GM12875 (cell line): ENCODE measurements around the gene KRTAP19-3.
"Not testable (repeated sequence)": the region's sequence is repeated elsewhere in the genome, so short reads cannot be mapped to it uniquely, and the experiment has no call there.

Experiments used
- H3K4me3 ChIP-seq: one replicate; pipeline ENCODE4 v1.5.1; 2011; ENCODE audit warnings: low read depth, low read length, control low read depth
- TF ChIP-seq, protein P1 (sequence below): IDR thresholded peaks from 2 replicates; pipeline ENCODE4 v1.5.1; 2011; ENCODE audit warnings: low read depth, mild to moderate bottlenecking, control low read depth, inconsistent platforms, low read length, moderate library complexity, borderline replicate concordance; ENCODE audit not compliant: insufficient read depth

Gene KRTAP19-3

DNA sequence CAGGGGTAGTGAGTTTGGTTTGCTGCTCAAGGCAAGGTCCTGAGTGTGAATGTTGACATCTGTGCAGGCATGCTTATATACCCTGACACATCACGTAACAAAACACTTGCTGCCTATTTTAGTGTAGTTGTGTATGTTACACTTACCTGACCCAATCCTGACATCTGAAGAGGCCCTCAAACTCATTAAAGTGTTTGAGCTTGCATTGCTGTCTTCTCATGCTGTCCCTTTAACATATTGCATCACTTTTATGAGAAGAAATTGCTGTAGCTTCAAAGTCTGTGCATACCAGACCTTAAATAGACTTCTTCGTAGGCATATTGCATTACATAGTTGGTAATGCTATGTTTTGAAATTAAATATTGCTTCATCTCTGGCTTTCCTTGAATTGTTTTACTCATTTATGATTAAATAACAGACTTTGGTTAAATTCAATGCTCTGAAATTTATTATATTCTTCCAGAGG, at the start of gene KRTAP19-3:
TSS of gene KRTAP19-3 (minus strand) at position 51 of the 466 bp plus-strand sequence. CDS start 56 bp downstream, outside the sequence.
- no peak within 1 kb of the TSS for H3K4me3 ChIP-seq
- TF ChIP-seq, protein P1, sequence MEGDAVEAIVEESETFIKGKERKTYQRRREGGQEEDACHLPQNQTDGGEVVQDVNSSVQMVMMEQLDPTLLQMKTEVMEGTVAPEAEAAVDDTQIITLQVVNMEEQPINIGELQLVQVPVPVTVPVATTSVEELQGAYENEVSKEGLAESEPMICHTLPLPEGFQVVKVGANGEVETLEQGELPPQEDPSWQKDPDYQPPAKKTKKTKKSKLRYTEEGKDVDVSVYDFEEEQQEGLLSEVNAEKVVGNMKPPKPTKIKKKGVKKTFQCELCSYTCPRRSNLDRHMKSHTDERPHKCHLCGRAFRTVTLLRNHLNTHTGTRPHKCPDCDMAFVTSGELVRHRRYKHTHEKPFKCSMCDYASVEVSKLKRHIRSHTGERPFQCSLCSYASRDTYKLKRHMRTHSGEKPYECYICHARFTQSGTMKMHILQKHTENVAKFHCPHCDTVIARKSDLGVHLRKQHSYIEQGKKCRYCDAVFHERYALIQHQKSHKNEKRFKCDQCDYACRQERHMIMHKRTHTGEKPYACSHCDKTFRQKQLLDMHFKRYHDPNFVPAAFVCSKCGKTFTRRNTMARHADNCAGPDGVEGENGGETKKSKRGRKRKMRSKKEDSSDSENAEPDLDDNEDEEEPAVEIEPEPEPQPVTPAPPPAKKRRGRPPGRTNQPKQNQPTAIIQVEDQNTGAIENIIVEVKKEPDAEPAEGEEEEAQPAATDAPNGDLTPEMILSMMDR = no peak

DNA sequence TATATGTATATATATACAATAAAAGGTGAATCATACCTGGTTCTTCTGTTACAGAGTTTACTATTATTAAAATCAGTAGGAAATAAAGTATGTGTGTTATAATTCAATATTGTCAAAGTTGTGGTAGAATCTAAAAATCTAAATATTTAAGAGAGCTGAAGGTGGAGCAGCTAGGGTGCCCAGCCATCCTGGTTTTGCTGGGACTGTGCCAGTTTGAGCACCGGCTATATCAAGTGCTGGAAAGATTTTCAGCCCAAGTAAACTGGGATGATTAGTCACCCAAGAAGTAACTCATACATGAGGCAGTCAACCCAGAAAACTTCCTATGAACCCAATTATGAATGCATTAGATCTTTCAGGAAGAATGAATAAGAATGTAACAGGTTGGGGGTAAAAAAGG, 27.1 kb upstream of the KRTAP19-3 start:
- TF ChIP-seq, protein P1 = no peak
- no peak overlapping the region for H3K4me3 ChIP-seq

DNA sequence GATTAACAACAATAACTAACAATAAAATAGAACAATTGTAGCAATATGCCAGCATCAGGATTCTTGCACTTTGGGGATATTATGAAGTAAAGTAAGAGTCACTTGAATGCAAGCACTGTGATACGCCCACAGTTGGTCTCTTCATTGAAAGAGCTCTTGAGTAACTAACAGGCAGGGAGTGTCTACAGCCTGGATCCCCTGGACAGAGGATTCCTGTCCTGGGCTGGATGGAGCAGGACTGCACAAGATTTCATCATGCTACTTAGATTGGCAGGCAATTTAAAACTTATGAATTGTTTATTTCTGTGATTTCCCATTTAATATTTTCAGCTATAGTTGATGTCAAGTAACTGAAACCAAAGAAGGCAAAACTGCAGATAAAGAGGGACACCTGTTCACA, 23.9 kb upstream of the KRTAP19-3 start:
- TF ChIP-seq, protein P1 = no peak

DNA sequence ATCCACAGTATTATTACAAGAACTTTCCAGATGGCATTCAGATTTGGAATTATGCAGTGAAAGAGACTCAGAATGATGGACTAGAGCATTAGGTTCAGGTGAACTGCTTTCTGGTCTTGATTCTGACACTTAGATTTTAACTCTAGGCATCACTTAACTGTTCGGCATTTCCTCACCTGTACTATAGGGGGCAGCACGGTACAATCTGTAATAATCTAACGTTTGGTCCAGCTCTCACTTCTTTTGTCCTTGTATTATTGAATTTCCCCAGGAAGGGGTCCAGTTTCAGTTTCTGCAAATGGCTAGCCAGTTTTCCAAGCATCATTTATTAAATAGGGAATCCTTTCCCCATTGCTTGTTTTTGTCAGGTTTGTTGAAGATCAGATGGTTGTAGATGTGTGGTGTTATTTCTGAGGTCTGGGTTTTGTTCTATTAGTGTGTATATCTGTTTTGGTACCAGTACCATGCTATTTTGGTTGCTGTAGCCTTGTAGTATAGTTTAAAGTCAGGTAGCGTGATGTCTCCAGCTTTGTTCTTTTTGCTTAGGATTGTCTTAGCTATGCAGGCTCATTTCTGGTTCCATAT, 13.9 kb upstream of the KRTAP19-3 start:
- H3K4me3 ChIP-seq = not testable (repeated sequence)

More for the DNA sequence above, 23.9 kb upstream of the KRTAP19-3 start:
- H3K4me3 ChIP-seq = no peak overlapping the region

DNA sequence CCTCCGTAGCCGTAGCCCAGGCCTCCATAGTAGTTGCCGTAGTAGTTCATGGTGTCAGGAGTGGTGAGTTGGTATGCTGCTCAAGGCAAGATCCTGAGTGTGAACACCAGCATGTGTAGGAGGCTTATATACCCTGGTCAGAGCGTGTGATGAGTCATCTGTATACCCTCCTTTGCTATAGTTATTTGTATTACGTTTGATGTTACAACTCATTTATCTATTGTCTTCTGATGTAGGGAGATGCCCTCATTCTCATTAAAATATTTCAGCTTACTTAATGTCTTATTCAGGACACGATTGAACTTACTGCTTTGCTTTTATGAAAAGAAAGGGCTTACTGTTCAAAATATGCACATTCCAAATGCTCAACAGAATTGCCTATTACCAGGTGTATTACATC, 10.2 kb upstream of the KRTAP19-3 start, which contains the start of gene KRTAP19-5:
TSS of gene KRTAP19-5 (minus strand) at position 101 of the 400 bp plus-strand sequence. CDS start at position 50, 51 bp downstream.
- TF ChIP-seq, protein P1 = no peak
- no peak within 1 kb of the TSS for H3K4me3 ChIP-seq

DNA sequence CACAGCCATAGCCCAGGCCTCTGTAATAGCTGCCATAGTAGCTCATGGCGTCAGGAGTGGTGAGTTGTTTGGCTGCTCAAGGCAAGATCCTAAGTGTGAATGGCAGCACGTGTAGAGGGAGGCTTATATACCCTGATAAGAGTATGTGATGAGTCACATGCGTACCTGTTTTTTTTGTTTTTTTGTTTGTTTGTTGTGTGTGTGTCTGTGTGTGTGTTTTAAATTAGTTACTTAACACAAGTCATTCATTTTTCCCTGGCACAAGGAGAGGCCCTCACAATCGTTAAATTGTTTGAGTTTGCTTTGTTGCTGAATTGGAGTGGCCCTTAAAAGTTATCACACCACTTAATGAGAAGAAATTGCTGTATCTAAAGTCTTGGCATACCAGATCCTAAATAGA, 5.3 kb upstream of the KRTAP19-3 start, which contains the start of gene KRTAP19-4:
TSS of gene KRTAP19-4 (minus strand) at position 101 of the 400 bp plus-strand sequence. CDS start at position 46, 55 bp downstream.
- H3K4me3 ChIP-seq = no peak within 1 kb of the TSS
- TF ChIP-seq, protein P1 = no peak

DNA sequence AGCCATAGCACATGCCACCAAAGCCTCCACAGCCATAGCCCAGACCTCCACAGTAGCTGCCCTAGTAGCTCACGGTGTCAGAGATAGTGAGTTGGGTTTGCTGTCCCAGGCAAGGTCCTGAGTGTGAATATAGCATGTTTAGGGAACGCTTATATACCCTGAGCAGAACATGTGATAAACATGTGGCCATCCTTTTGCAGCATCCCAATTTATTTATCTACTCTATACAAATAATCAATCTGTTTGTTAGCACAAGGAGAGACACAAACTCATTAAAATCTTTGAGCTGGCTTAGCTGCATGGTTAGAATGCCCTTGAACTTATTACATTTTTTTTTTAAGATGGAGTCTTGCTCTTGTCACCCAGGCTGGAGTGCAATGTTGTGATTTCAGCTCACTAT, 4.5 kb downstream of the KRTAP19-3 start, which contains the start of gene KRTAP19-2:
TSS of gene KRTAP19-2 (minus strand) at position 101 of the 400 bp plus-strand sequence. CDS start at position 13, 88 bp downstream.
- no peak within 1 kb of the TSS for H3K4me3 ChIP-seq
- TF ChIP-seq, protein P1 = no peak
